AG09309 (cell line): ENCODE results near the gene GRIN1.

Experiments used
- DNase-seq: peaks from one replicate; pipeline ENCODE4 v3.0.0-alpha.2; 2010; ENCODE audit warnings: low read depth
- H3K4me3 ChIP-seq: 2 replicates; pipeline ENCODE4 v1.5.1; 2011; ENCODE audit warnings: mild to moderate bottlenecking, low read depth, low read length, moderate library complexity; ENCODE audit not compliant: control insufficient read depth
- CTCF ChIP-seq: IDR thresholded peaks from 2 replicates; pipeline ENCODE4 v1.5.1; 2011; ENCODE audit warnings: mild to moderate bottlenecking, low read depth, low read length, inconsistent platforms; ENCODE audit not compliant: insufficient read depth, control insufficient read depth; ENCODE audit errors: missing control alignments

The GRIN1 gene

DNA sequence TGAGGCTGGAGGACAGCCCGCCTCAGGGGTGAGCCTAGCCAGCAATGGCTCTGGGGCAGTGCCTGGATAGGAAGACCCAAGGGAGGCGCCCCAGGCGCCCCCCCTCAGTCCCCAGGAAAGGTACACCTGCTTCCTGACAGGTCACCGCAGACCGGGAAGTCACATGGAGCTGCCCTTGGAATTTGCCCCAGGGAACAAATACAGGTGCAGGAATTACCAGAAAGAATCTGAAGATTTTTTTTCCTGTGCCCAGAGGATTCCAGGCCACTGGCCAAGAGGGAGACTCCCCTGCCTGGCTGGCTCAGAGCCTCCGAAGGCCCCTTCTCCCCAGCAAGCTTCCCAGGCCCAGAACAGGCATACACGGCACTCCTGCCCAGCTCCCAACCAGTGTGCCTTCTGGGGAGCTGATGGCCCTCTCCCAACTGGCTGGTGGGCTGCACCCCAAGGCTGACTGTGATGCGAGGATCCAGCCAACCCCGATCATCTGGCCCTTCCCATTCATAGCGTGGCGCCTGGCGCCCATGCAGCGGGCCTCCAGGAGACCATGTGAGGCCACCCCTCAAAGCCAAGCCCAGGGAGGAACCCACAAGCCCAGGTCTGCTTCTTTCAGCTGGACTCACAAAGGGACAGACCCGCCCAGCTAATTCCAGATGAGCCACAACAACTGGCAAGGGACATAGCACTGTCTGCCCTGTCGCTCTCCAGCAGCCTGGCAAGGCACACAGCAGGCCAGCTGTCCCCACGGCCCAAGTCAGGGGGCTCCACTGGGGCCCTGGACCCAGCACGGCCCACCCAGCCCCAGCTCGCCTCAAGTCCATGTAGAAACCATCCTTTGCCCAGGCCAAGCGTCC lies 59.3 kb downstream of the GRIN1 start:
- H3K4me3 ChIP-seq, result peak overlapping the region; percentile 42
- no peak for DNase-seq
- no peak for TF ChIP-seq CTCF

DNA sequence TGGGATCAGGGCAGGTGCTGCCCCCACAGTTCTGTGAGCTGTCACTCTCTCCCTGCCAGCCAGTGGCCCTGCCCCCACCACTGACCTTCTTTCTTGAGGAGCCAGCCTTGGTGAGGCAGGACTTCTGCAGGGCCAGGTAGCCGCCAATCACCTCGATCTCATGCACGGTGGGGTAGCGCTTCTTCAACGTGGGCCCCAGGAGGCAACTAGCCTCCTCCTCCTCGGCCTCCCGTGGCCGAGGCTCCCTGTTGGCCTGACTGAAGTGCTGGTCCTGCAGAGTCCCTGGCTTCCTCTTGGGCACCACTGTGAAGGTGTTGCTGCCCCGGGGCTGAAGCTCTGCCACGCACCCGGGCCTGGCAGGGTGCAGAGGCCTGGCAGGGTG lies 59.9 kb downstream of the GRIN1 start:
- no peak for DNase-seq
- H3K4me3 ChIP-seq, result peak overlapping the region; percentile 42
- TF ChIP-seq CTCF, result no peak

- DNase-seq, result no peak
- TF ChIP-seq CTCF, result no peak
- H3K4me3 ChIP-seq, result peak overlapping the region; percentile 42
These were observed 60.6 kb downstream of the GRIN1 start for GRCh38 chr9:137199411-137200121.

DNA sequence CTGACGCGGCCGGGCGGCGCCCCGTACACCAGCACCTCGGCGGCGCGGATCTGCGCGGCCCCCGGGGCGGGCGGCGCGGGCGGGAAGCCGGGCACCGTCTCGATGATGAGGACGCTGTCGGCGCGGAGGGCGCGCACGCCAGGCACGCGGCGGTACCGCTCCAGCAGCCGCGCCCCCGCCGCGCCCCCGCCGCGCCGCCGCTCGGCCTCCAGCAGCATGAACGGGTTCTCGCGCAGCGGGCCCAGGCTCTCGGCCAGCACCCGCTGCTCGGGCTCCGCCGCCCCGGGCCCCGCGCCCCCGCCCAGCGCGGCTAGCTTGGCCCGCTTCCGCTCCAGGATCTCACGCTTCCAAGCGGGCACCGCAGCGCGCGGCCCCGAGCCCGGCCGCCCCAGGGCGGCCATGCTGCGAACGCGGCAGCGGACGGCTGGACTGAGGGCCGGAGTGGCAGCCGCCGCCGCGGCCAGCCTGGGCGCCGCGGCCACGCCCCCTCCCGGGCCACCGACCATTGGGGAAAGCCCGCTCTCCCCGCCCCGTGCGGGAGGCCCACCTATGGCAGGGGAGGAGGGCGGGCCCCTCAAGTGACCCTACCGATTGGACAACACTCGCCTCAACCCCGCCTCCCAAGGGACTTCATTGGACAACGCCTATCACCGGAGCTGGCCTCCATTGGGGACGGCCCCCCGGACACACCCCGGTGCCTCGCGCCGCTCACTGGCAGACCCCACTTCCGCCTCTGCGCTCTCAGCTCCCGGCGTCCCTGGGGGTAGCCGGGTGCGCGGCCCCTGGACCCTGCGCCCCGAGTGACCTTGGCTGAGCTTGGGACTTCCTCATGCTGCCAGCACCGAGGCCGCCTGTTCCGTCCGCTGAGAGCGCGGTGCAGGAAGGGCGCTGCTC lies 61.6 kb downstream of the GRIN1 start, which contains the start of gene TPRN:
Gene TPRN, minus strand, starts transcription at position 431 of the 894 bp plus-strand sequence. Its CDS starts 30 bp downstream, at position 401.
- H3K4me3 ChIP-seq, result peak within 1 kb of the TSS; percentile 57
- TF ChIP-seq CTCF, result no peak
- DNase-seq, result peak; percentile 91

DNA sequence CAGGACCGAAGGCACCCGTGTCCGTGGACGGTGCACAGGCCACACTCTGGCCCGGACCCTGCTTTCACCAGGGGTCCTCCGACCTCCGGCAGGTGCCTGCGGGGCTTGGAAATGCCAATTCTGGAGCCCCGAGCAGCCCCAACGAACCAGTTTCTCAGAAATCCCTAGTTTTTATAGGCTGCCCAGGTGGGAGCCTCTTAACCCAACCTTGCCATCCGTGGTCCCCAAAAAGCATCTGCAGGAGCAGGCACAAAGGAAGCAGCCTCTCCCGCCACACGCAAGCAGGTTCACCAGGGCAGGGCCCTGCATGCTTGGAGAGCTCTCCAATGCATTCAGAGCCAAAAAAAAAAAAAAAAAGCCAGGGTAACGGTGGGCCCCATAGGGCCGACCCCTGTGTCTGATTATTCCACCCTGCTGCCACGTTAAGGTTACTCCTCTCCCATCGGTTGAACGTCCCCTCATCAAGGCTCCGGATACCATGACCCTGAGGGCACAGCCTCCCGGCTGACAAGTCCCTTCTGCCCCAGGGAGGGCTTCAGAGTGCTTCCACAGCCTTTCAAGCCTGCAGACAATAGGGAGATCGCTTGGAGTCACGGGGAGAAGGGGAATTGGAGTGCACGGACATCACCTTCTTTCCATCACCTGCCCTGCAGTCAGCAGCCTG lies 62.4 kb downstream of the GRIN1 start:
- peak overlapping the region; percentile 57 for H3K4me3 ChIP-seq
- DNase-seq, result no peak
- no peak for TF ChIP-seq CTCF

DNA sequence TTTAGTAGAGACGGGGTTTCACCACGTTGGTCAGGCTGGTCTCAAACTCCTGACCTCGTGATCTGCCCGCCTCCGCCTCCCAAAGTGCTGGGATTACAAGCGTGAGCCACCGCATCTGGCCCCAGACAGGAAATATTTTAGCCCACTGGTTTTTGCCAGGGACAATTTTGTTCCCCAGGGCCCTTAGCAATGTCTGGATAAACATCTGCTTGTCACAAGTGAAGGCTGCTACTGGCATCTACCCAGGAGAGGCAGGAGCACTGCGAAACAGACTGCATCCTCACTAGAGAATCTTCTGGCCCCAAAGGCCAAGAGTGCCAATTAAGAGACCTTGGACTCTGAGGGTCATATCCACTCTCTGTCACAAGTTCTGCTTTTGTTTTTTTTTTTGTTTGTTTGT lies 64.0 kb downstream of the GRIN1 start:
- TF ChIP-seq CTCF, result no peak
- no peak for DNase-seq
- H3K4me3 ChIP-seq, result no peak overlapping the region
